Ovary (tissue), 9 donors: ENCODE measurements around the gene LRRC8E. TPM values are rescaled to one million over a fixed set of nuclear protein-coding genes. Genes with fewer than 3 reads are reported as not detected.

Source experiments
- DNase-seq, 5 donors: peaks; one replicate each; pipeline ENCODE4 v3.0.0-alpha.2; 2019 to 2020
- H3K27ac ChIP-seq, 2 donors: fragments of 200-600 bp; one replicate each; pipeline versions ENCODE4 v1.5.1 to v1.8.0; 2019 to 2022
- H3K27me3 ChIP-seq: fragments of 200-600 bp; one replicate; pipeline ENCODE4 v1.8.0; 2022
- H3K36me3 ChIP-seq: fragments of 200-600 bp; sonication (generic); one replicate; pipeline ENCODE4 v1.5.1; 2019
- H3K4me1 ChIP-seq: one replicate; pipeline ENCODE4 v1.8.1; 2013; ENCODE audit warnings: mild to moderate bottlenecking, moderate library complexity; ENCODE audit not compliant: insufficient read depth
- H3K4me3 ChIP-seq: fragments of 200-600 bp; sonication (generic); one replicate; pipeline ENCODE4 v1.5.1; 2017
- H3K9me3 ChIP-seq, 2 donors: fragments of 200-600 bp in 1 of 2; sonication (generic) in 1 of 2; one replicate each; pipeline versions ENCODE4 v1.5.1 to v1.8.1; 2013 to 2019; ENCODE audit warnings: mild to moderate bottlenecking in 1 of 2, moderate library complexity in 1 of 2
- EP300 ChIP-seq: sonication (generic); formaldehyde crosslinking; IDR thresholded peaks from one replicate; pipeline ENCODE4 v1.6.1; 2017; ENCODE audit warnings: antibody characterized with exemption
- POLR2A ChIP-seq: fragments of 450-650 bp; IDR thresholded peaks from one replicate; pipeline ENCODE4 v1.6.1; 2017; ENCODE audit warnings: antibody characterized with exemption, mild to moderate bottlenecking, moderate library complexity
- WGBS, 3 donors: extraction: QIAGEN DNeasy Blood & Tissue Kit in 1 of 3; methylation state at CpG; one replicate each; pipeline versions ENCODE4 v1.1.5 to v1.1.7; 2013 to 2017; 5-methylcytosine and 5-hydroxymethylcytosine counted together
- intact Hi-C, 4 donors: fragments of 100-400 bp; cut with DNase I; formaldehyde crosslinking; loops; one replicate each; pipeline versions ENCODE4 v1.11.0 to v1.15.1; 2022 to 2023
- polyA plus RNA-seq, 2 donors: library from polyadenylated mRNA; stranded (reverse); fragments of 200-250 nt in 1 of 2; fragments of 350-450 nt in 1 of 2; fragmentation: Illumina TruSeq in 1 of 2; extraction: RNeasy Lipid Tissue Mini Kit (QIAGEN cat#74804) in 1 of 2; gene quantifications; one replicate each; pipeline ENCODE4 v1.2.3, GENCODE V29; 2013 to 2014
- total RNA-seq, 7 donors: library from RNA; depleted of rRNA in 2 of 7; stranded (reverse); fragments of >200 nt in 2 of 7; fragmentation: NEBNext Ultra II Directional in 3 of 7; extraction: Animal tissue kit (Norgen Biotek cat#: 25700) in 3 of 7; gene quantifications; one replicate each; pipeline versions ENCODE4 v1.1.0 to v1.2.4, GENCODE V29; 2016 to 2023
- TF ChIP-seq, protein P1 (sequence below), 3 donors: fragments of 450-650 bp in 2 of 3; fragments of 200-600 bp in 1 of 3; IDR thresholded peaks; one replicate each; pipeline versions ENCODE4 v1.5.1 to v1.8.0; 2016 to 2022; ENCODE audit warnings: antibody characterized with exemption in 3 of 3, mild to moderate bottlenecking in 1 of 3
- donor health status: DM: no; HTN: no; CAD: no; lungs with moderate emphysema.
- donor health status: DM: no; HTN: no; CAD: no.
- donor health status: Bipolar disorder and iron deficiency.
- donor health status: DM: yes; HTN: yes; CAD: no.
- donor health status: DM: no; HTN: no; CAD: no.
- donor health status: DM: yes; HTN: yes; CAD: no.

The LRRC8E gene
- total and polyA plus RNA-seq, 9 donors = 0.10 to 2.1 (median 0.72) TPM; not detected in 2

DNA sequence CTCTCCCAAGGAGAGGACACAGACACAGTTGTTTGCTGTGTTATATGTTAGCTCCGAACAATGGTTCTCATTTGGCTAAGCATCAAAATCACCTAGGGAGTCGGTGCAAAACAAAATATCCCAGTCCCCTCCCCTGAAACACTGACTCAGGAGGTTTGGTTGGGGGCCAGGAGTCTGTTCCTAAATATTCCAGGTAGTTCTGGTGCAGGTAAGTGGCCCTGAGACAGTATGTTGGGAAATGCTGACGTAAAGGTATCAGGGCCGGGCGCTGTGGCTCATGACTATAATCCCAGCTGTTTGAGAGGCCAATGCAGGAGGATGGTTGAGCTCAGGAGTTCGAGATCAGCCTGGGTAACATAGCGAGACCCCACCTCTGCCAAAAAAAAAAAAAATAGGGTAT lies 13.0 kb downstream of the LRRC8E start:
- 89 to 92% (median 89%) methylated on average over 7 of the region's 7 CpGs for WGBS, 3 donors
- intact Hi-C loops = no loop called here
- H3K9me3 ChIP-seq = no peaks in the 10 kb centered on the region

DNA sequence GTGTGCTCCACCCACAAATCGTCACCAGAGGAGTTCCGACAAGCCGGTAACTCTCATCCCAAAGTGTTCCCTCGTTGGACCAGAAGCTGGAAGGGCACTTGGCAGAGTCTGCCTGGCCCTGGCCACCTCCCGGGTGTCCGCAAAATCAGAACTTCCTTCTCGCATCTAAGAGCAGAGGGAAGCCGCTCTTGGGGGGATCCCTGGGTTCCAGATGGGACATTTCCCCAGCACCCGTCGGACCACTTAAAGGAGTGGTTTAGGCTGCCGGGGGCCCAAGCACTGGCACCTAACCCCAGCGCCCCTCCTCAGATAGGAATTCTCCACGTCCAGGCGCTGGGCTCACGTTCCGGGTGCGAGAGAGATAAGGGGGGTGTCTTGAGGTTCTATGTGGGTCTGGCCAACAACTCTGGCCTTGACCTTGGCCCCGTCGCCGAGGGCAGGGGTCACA lies 14.5 kb downstream of the LRRC8E start:
- no peak for DNase-seq
- intact Hi-C loops = no loop called here
- no peak for TF ChIP-seq EP300
- TF ChIP-seq, protein P1, sequence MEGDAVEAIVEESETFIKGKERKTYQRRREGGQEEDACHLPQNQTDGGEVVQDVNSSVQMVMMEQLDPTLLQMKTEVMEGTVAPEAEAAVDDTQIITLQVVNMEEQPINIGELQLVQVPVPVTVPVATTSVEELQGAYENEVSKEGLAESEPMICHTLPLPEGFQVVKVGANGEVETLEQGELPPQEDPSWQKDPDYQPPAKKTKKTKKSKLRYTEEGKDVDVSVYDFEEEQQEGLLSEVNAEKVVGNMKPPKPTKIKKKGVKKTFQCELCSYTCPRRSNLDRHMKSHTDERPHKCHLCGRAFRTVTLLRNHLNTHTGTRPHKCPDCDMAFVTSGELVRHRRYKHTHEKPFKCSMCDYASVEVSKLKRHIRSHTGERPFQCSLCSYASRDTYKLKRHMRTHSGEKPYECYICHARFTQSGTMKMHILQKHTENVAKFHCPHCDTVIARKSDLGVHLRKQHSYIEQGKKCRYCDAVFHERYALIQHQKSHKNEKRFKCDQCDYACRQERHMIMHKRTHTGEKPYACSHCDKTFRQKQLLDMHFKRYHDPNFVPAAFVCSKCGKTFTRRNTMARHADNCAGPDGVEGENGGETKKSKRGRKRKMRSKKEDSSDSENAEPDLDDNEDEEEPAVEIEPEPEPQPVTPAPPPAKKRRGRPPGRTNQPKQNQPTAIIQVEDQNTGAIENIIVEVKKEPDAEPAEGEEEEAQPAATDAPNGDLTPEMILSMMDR (IDR thresholded peaks at IDR 0.05) = no peak
- TF ChIP-seq POLR2A = no peak
- H3K4me3 ChIP-seq = peak overlapping the region; percentile 51
- peaks cover 13% of the 10 kb centered on the region for H3K4me1 ChIP-seq
- no peaks in the 10 kb centered on the region for H3K27me3 ChIP-seq
- H3K9me3 ChIP-seq = no peaks in the 10 kb centered on the region
- H3K36me3 ChIP-seq = no peaks in the 10 kb centered on the region
- H3K27ac ChIP-seq = peak overlapping the region; percentile 5 to 50
- 7 to 8% (median 8%) methylated on average over 19 to 20 of the region's 20 CpGs for WGBS, 3 donors

More for the DNA sequence above, 13.0 kb downstream of the LRRC8E start:
- Histone ChIP-seq H3K4me1 (peaks cover 13% of the 10 kb centered on the region), H3K36me3 (no peaks in the 10 kb centered on the region), H3K4me3 (no peak overlapping the region), H3K27me3 (no peaks in the 10 kb centered on the region), H3K27ac (no peak overlapping the region)
- TF ChIP-seq, protein P1 (IDR thresholded peaks at IDR 0.05) = no peak
- TF ChIP-seq POLR2A (no peak), EP300 (no peak)
- no peak for DNase-seq

DNA sequence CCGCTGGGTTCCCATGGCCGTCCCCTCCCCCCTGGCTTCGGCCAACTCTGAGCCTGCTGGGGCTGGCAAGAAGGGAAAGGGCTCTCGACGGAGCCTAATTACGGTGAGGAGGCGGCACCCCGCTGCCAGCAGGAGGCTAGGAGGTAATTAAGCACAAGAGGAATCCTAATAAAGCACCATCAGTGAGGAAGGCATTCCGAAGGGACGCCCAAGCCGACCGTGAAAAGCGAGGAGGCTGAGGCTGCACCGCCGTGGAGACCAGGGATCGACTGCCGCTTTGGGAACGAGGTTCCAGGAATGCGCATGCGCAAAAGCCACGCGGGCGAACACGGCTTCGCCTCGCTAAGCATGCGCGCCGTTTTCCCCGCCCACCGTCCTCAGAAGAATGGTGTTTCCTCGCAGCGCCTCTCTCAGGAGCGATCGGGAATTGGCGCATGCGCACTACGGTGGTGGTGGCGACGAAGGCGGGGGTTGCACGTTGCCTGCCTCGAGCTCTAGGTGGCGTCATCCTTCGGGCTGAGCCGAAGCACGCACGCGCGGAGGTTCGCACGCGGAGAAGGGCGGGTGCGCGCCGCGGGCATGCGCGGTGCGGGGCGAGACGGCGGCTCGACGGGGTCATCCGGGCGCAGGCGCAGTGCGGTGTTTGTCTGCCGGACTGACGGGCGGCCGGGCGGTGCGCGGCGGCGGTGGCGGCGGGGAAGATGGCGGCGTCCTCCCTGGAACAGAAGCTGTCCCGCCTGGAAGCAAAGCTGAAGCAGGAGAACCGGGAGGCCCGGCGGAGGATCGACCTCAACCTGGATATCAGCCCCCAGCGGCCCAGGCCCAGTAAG lies 15.1 kb downstream of the LRRC8E start, which contains the start of gene MAP2K7:
Gene MAP2K7, plus strand, starts transcription at position 634 of the 830 bp plus-strand sequence. Its CDS starts 68 bp downstream, at position 702.
- 0 to 1% (median 1%) methylated on average over 76 to 89 of the region's 89 CpGs for WGBS, 3 donors
- Histone ChIP-seq H3K27ac (peak within 1 kb of the TSS; percentile 67 to 78), H3K4me1 (peaks cover 13% of the 10 kb centered on the region), H3K27me3 (no peaks in the 10 kb centered on the region), H3K4me3 (peak within 1 kb of the TSS; percentile 90), H3K36me3 (no peaks in the 10 kb centered on the region), H3K9me3 (no peaks in the 10 kb centered on the region)
- DNase-seq = peak; percentile 100
- TF ChIP-seq EP300 = peak; percentile 53
- TF ChIP-seq, protein P1 (IDR thresholded peaks at IDR 0.05) = peak; percentile 25 to 83 (median 67)
- peak; percentile 86 for TF ChIP-seq POLR2A
- intact Hi-C loops = no loop called here

- TF ChIP-seq POLR2A = no peak
- no peak for TF ChIP-seq EP300
- TF ChIP-seq, protein P1 (IDR thresholded peaks at IDR 0.05) = no peak
- intact Hi-C loops = no loop called here
- no peaks in the 10 kb centered on the region for H3K36me3 ChIP-seq
- H3K9me3 ChIP-seq = no peaks in the 10 kb centered on the region
- no peaks in the 10 kb centered on the region for H3K27me3 ChIP-seq
- peak overlapping the region; percentile 67 to 78 for H3K27ac ChIP-seq
- WGBS, 3 donors = 9 to 27% (median 11%) methylated on average over 23 to 65 of the region's 68 CpGs
- peak; percentile 64 to 84 (median 81) for DNase-seq
- H3K4me1 ChIP-seq = peaks cover 13% of the 10 kb centered on the region
- peak overlapping the region; percentile 90 for H3K4me3 ChIP-seq
Observed at GRCh38 chr19:7904074-7905020, 16.0 kb downstream of the LRRC8E start.
